HCT116 (cell line): ENCODE measurements around the gene EIF3F. TPM values are rescaled to one million over a fixed set of nuclear protein-coding genes. Genes with fewer than 3 reads are reported as not detected.

Experiments used
- ATAC-seq: fragments of 200-7000 bp; cut with Tn5 transposase; 2 replicates; pipeline ENCODE4 v1.9.1; 2020; ENCODE audit warnings: mild to moderate bottlenecking, moderate library complexity
- BruUV-seq: library from RNA; stranded (reverse); fragments of 400-500 nt; replicated peaks from 2 replicates; lab custom pipeline; 2021; lab: Mats Ljungman, UMichigan
- CTCF ChIA-PET: fragments of 300-600 bp; sonication (Branson Sonifier 250); formaldehyde crosslinking; loops from one replicate; lab custom pipeline; 2021; ENCODE audit warnings: antibody characterized with exemption; lab: Charles Lee
- POLR2A ChIA-PET: fragments of 300-600, 350-600 bp; sonication (Branson Sonifier 250); formaldehyde crosslinking; loops from one replicate; lab custom pipeline; 2021; ENCODE audit warnings: antibody characterized with exemption; lab: Charles Lee
- RAD21 ChIA-PET, 2 experiments: fragments of 300-600 bp; sonication (Branson Sonifier 250); formaldehyde crosslinking; loops; one replicate each; lab custom pipeline; 2023; ENCODE audit warnings: low total read pairs in 2 of 2; ENCODE audit not compliant: uncharacterized antibody in 2 of 2, unreplicated experiment in 2 of 2, low non-redundant PET in 1 of 2; lab: Charles Lee
- DNase-seq: peaks from one replicate; pipeline ENCODE4 v3.0.0-alpha.2; 2010; ENCODE audit warnings: low read depth, low spot score
- H2AFZ ChIP-seq: fragments of 200-600 bp; shearing (Covaris generic), sonication (generic); 2 replicates; pipeline ENCODE4 v1.6.1; 2017; ENCODE audit warnings: low read depth, mixed run types, mixed read lengths, antibody characterized with exemption, low read length; ENCODE audit not compliant: poor library complexity, severe bottlenecking
- H3K27ac ChIP-seq: 2 replicates; pipeline ENCODE4 v1.5.1; 2012; ENCODE audit warnings: low read depth, low read length
- H3K27me3 ChIP-seq: fragments of 200-600 bp; sonication (generic); 2 replicates; pipeline ENCODE4 v1.6.1; 2016; ENCODE audit warnings: mixed run types, low read length, mixed read lengths; ENCODE audit not compliant: insufficient read depth
- H3K36me3 ChIP-seq, 2 experiments: fragments of 200-500 bp in 1 of 2; fragments of 200-600 bp in 1 of 2; sonication (Bioruptor generic) in 1 of 2; sonication (generic) in 1 of 2; 2 replicates each; pipeline versions ENCODE4 v1.5.1 to v1.6.1; 2014 to 2016; ENCODE audit warnings: low read length in 2 of 2, inconsistent platforms in 1 of 2, mixed read lengths in 1 of 2, mixed run types in 1 of 2; ENCODE audit not compliant: insufficient read depth in 2 of 2, control insufficient read depth in 1 of 2
- H3K4me1 ChIP-seq, 2 experiments: fragments of 200-600 bp in 1 of 2; sonication (generic) in 1 of 2; 2 replicates each; pipeline versions ENCODE4 v1.5.1 to v1.6.1; 2012 to 2017; ENCODE audit warnings: low read length in 2 of 2, inconsistent platforms in 1 of 2, mild to moderate bottlenecking in 1 of 2, mixed read lengths in 1 of 2, mixed run types in 1 of 2, moderate library complexity in 1 of 2; ENCODE audit not compliant: insufficient read depth in 2 of 2, control insufficient read depth in 1 of 2
- H3K4me2 ChIP-seq: fragments of 200-600 bp; sonication (generic); 2 replicates; pipeline ENCODE4 v1.6.1; 2017; ENCODE audit warnings: mixed run types, low read length, mixed read lengths
- H3K4me3 ChIP-seq, 2 experiments: fragments of 200-600 bp in 1 of 2; sonication (generic) in 1 of 2; replicated peaks in 1 of 2; 2 replicates each; pipeline ENCODE4 v1.5.1; 2011 to 2016; ENCODE audit warnings: low read length in 2 of 2, control low read depth in 1 of 2, low read depth in 1 of 2, mild to moderate bottlenecking in 1 of 2, mixed read lengths in 1 of 2, mixed run types in 1 of 2
- H3K79me2 ChIP-seq: fragments of 200-600 bp; sonication (generic); 2 replicates; pipeline ENCODE4 v1.6.1; 2017; ENCODE audit warnings: mild to moderate bottlenecking, mixed run types, low read length, moderate library complexity, mixed read lengths; ENCODE audit not compliant: insufficient read depth
- H3K9ac ChIP-seq: fragments of 200-600 bp; sonication (generic); 2 replicates; pipeline ENCODE4 v1.6.1; 2016; ENCODE audit warnings: low read length, mixed read lengths
- H3K9me2 ChIP-seq: fragments of 200-600 bp; sonication (generic), shearing (Covaris generic); 2 replicates; pipeline ENCODE4 v1.6.1; 2017; ENCODE audit warnings: mixed run types, mild to moderate bottlenecking, moderate library complexity; ENCODE audit not compliant: insufficient read depth
- H3K9me3 ChIP-seq, 2 experiments: fragments of 200-500 bp in 1 of 2; fragments of 200-600 bp in 1 of 2; sonication (Bioruptor generic) in 1 of 2; sonication (generic) in 1 of 2; 2 replicates each; pipeline ENCODE4 v1.6.1; 2014 to 2017; ENCODE audit warnings: low read length in 2 of 2, mixed read lengths in 2 of 2, inconsistent platforms in 1 of 2, low read depth in 1 of 2, mild to moderate bottlenecking in 1 of 2, mixed run types in 1 of 2, moderate library complexity in 1 of 2; ENCODE audit not compliant: control insufficient read depth in 1 of 2, insufficient read depth in 1 of 2
- H4K20me1 ChIP-seq: fragments of 200-600 bp; sonication (generic), shearing (Covaris generic); 2 replicates; pipeline ENCODE4 v1.6.1; 2017; ENCODE audit warnings: mixed run types, mild to moderate bottlenecking, moderate library complexity; ENCODE audit not compliant: insufficient read depth
- CBX3 ChIP-seq: IDR thresholded peaks from 2 replicates; pipeline ENCODE4 v1.6.1; 2012; ENCODE audit warnings: low read depth
- CTCF ChIP-seq, 3 experiments: fragments of 200-600 bp in 1 of 3; sonication (generic) in 1 of 3; IDR thresholded peaks in 2 of 3; conservative IDR thresholded peaks in 1 of 3; 2 replicates each; pipeline ENCODE4 v1.5.1; 2012 to 2017; ENCODE audit warnings: low read depth in 2 of 3, low read length in 2 of 3, antibody characterized with exemption in 1 of 3, borderline replicate concordance in 1 of 3, control low read depth in 1 of 3, mild to moderate bottlenecking in 1 of 3, mixed read lengths in 1 of 3, mixed run types in 1 of 3, moderate library complexity in 1 of 3; ENCODE audit not compliant: insufficient read depth in 1 of 3
- EGR1 ChIP-seq: IDR thresholded peaks from 2 replicates; pipeline ENCODE4 v1.6.1; 2012; ENCODE audit warnings: low read depth
- ELF1 ChIP-seq: IDR thresholded peaks from 2 replicates; pipeline ENCODE4 v1.6.1; 2012; ENCODE audit warnings: low read depth, borderline replicate concordance
- MAX ChIP-seq: IDR thresholded peaks from 2 replicates; pipeline ENCODE4 v1.6.1; 2012
- POLR2A ChIP-seq: IDR thresholded peaks from 2 replicates; pipeline ENCODE4 v1.7.0; 2011; ENCODE audit warnings: borderline replicate concordance; ENCODE audit not compliant: insufficient read depth, insufficient read length; ENCODE audit errors: extremely low read depth
- REST ChIP-seq: IDR thresholded peaks from 2 replicates; pipeline ENCODE4 v1.6.1; 2012; ENCODE audit warnings: low read depth
- SP1 ChIP-seq: IDR thresholded peaks from 2 replicates; pipeline ENCODE4 v1.6.1; 2012; ENCODE audit warnings: low read depth
- SRF ChIP-seq: IDR thresholded peaks from 2 replicates; pipeline ENCODE4 v1.6.1; 2012; ENCODE audit warnings: low read depth
- intact Hi-C: fragments of 100-400 bp; cut with micrococcal nuclease; formaldehyde crosslinking; loops from 2 replicates; pipeline ENCODE4 v1.10.0; 2022
- total RNA-seq: library from RNA; stranded (reverse); gene quantifications from one replicate; pipeline ENCODE4 v1.2.1, GENCODE V29; 2021; ENCODE audit not compliant: unreplicated experiment

EIF3F gene
- total RNA-seq, 1 experiment from 2014 or later = 313 TPM

DNA sequence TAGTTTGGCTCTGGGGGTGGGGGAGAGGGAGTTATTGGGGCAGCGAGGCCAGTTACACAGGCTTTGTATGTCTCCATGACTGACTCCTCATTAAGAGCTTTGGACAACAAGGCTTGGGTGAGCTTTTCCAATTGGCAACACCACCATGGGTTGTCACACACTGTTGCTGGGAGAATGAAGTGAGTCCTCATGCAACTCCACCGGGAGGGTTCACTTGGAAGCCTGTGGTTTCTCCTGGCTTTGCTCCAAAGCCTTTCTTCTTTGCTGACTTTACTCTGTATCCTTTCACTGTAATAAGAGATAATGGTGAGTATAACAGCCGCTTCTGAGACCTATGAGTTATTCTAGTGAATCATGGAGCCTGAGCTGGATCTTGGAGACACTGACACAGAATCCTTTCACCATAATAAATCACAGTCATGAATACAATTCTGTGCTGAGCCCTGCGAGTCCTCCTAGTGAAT, 24.9 kb downstream of the EIF3F start:
- Histone ChIP-seq H3K4me3 (no peak overlapping the region), H3K4me1 (no peaks in the 10 kb centered on the region), H3K9me2 (no peaks in the 10 kb centered on the region), H3K27ac (no peak overlapping the region), H3K9me3 (no peaks in the 10 kb centered on the region), H3K27me3 (peaks cover 14% of the 10 kb centered on the region; the same call in 1 of the 2 replicates), H3K79me2 (no peaks in the 10 kb centered on the region), H2AFZ (no peak overlapping the region), H4K20me1 (no peaks in the 10 kb centered on the region), H3K4me2 (no peak overlapping the region), H3K36me3 (no peaks in the 10 kb centered on the region), H3K9ac (no peak overlapping the region)
- TF ChIP-seq ELF1 = no peak
- no peak for TF ChIP-seq MAX
- TF ChIP-seq EGR1 = no peak
- no peak for TF ChIP-seq CTCF (IDR thresholded peaks at IDR 0.05 in 2 of 3, conservative IDR thresholded peaks at IDR 0.05 in 1 of 3; ENCODE audit: borderline replicate concordance in 1 of 3, insufficient read depth in 1 of 3, low read depth in 2 of 3, low read length in 2 of 3)
- RAD21 ChIA-PET = no interaction called here
- POLR2A ChIA-PET = no interaction called here
- intact Hi-C loops = no loop called here
- ATAC-seq = no peak
- CTCF ChIA-PET = interaction anchor here (1.0 to 2.4 kb wide), 3 partner anchors 25 to 87 kb away, joined by 4 to 7 read pairs (median 6); partner anchors contain the start of gene EIF3F
- no TSS peak for BruUV-seq
- DNase-seq = no peak

- no peaks in the 10 kb centered on the region for H3K79me2 ChIP-seq
- no peak overlapping the region for H2AFZ ChIP-seq
- CTCF ChIA-PET = no interaction called here
Measured at GRCh38 chr11:8013833-8014232, 26.7 kb downstream of the EIF3F start.

More at GRCh38 chr11:8013833-8014232, 26.7 kb downstream of the EIF3F start:
- no peaks in the 10 kb centered on the region for H3K36me3 ChIP-seq
- H3K9me3 ChIP-seq = no peaks in the 10 kb centered on the region
- no peak overlapping the region for H3K4me2 ChIP-seq
- no peak overlapping the region for H3K27ac ChIP-seq
- no peak for DNase-seq
- no peak overlapping the region for H3K4me3 ChIP-seq
- no peak for ATAC-seq
- peaks cover 14% of the 10 kb centered on the region; the same call in 1 of the 2 replicates for H3K27me3 ChIP-seq
- no peaks in the 10 kb centered on the region for H3K4me1 ChIP-seq
- intact Hi-C loops = no loop called here
- no peak overlapping the region for H3K9ac ChIP-seq
- TF ChIP-seq REST (no peak), SRF (no peak), POLR2A (no peak), CBX3 (no peak), SP1 (no peak)
- no TSS peak for BruUV-seq
- no peaks in the 10 kb centered on the region for H4K20me1 ChIP-seq
- RAD21 ChIA-PET = no interaction called here
- POLR2A ChIA-PET = no interaction called here
- no peaks in the 10 kb centered on the region for H3K9me2 ChIP-seq
